ENCODE data around the gene PPFIA1.

Gene PPFIA1

GRCh38 chr11:70415642-70416395, 145.3 kb downstream of the PPFIA1 start:
- DNase-seq (ENCODE audit: low read depth), result peak; percentile 53

- no peak for DNase-seq (ENCODE audit: low read depth)
Measured at GRCh38 chr11:70416881-70417280, 146.4 kb downstream of the PPFIA1 start.

GRCh38 chr11:70418130-70418529, 147.6 kb downstream of the PPFIA1 start:
- DNase-seq (ENCODE audit: low read depth), result no peak

- DNase-seq (ENCODE audit: low read depth), result no peak
Measured at GRCh38 chr11:70419307-70420007, 149.0 kb downstream of the PPFIA1 start.

GRCh38 chr11:70420008-70420464, 149.5 kb downstream of the PPFIA1 start:
- DNase-seq (ENCODE audit: low read depth), result peak; percentile 98

- DNase-seq (ENCODE audit: low read depth), result no peak
Measured at GRCh38 chr11:70420496-70420895, 150.0 kb downstream of the PPFIA1 start.

GRCh38 chr11:70421123-70421522, 150.6 kb downstream of the PPFIA1 start:
- DNase-seq (ENCODE audit: low read depth), result no peak

GRCh38 chr11:70422692-70423522, 152.4 kb downstream of the PPFIA1 start:
- no peak for DNase-seq (ENCODE audit: low read depth)

GRCh38 chr11:70423523-70424505, 153.3 kb downstream of the PPFIA1 start:
- peak; percentile 87 for DNase-seq (ENCODE audit: low read depth)

- DNase-seq (ENCODE audit: low read depth), result no peak
Measured at GRCh38 chr11:70424765-70425344, 154.4 kb downstream of the PPFIA1 start.

GRCh38 chr11:70427436-70427835, 156.9 kb downstream of the PPFIA1 start:
- DNase-seq (ENCODE audit: low read depth), result no peak

- no peak for DNase-seq (ENCODE audit: low read depth)
Measured at GRCh38 chr11:70428701-70429427, 158.4 kb downstream of the PPFIA1 start.

GRCh38 chr11:70429428-70429705, 158.9 kb downstream of the PPFIA1 start:
- no peak for DNase-seq (ENCODE audit: low read depth)

- DNase-seq (ENCODE audit: low read depth), result no peak
Measured at GRCh38 chr11:70429724-70430521, 159.4 kb downstream of the PPFIA1 start.

- no peak for DNase-seq (ENCODE audit: low read depth)
Measured at GRCh38 chr11:70430671-70431574, 160.4 kb downstream of the PPFIA1 start.

GRCh38 chr11:70431611-70432010, 161.1 kb downstream of the PPFIA1 start:
- DNase-seq (ENCODE audit: low read depth), result no peak

- no peak for DNase-seq (ENCODE audit: low read depth)
Measured at GRCh38 chr11:70432065-70432464, 161.6 kb downstream of the PPFIA1 start.

- DNase-seq (ENCODE audit: low read depth), result no peak
Measured at GRCh38 chr11:70432580-70432979, 162.1 kb downstream of the PPFIA1 start.

GRCh38 chr11:70433038-70433437, 162.5 kb downstream of the PPFIA1 start:
- DNase-seq (ENCODE audit: low read depth), result no peak

All from amniotic epithelial cell (primary cell).